Posterior cingulate gyrus (tissue), 11 donors: ENCODE results near the gene KIR2DL3.
"Not testable (repeated sequence)": the region's sequence is repeated elsewhere in the genome, so short reads cannot be mapped to it uniquely, and the experiment has no call there.

Experiments
- DNase-seq, 10 donors: peaks; one replicate each; pipeline versions ENCODE4 v3.0.0 to v3.0.0-alpha.2; 2020 to 2021; ENCODE audit warnings: mixed read lengths in 3 of 10
- intact Hi-C: fragments of 100-400 bp; cut with DNase I; formaldehyde crosslinking; loops from one replicate; pipeline ENCODE4 v1.15.1; 2023

The KIR2DL3 gene

GRCh38 chr19:54738306-54738705 lies at the start of gene KIR2DL3:
TSS of gene KIR2DL3 (plus strand) at chr19:54738513. CDS start at chr19:54738546, 33 bp downstream.
- intact Hi-C loops, DNase-seq: not testable (repeated sequence)

- DNase-seq, result no peak
- intact Hi-C loops, result no loop called here
Measured at GRCh38 chr19:54691582-54692297, 46.6 kb upstream of the KIR2DL3 start.

- DNase-seq, result no peak
- intact Hi-C loops, result no loop called here
Measured at GRCh38 chr19:54692298-54692615, 46.1 kb upstream of the KIR2DL3 start.

GRCh38 chr19:54694648-54695047 lies 43.7 kb upstream of the KIR2DL3 start:
- intact Hi-C loops, result no loop called here
- DNase-seq, result no peak

GRCh38 chr19:54696117-54696548 lies 42.2 kb upstream of the KIR2DL3 start:
- no peak for DNase-seq
- intact Hi-C loops, result no loop called here

GRCh38 chr19:54696766-54697165 lies 41.5 kb upstream of the KIR2DL3 start:
- DNase-seq, result no peak
- intact Hi-C loops, result no loop called here

GRCh38 chr19:54697716-54698115 lies 40.6 kb upstream of the KIR2DL3 start:
- intact Hi-C loops, DNase-seq: not testable (repeated sequence)

GRCh38 chr19:54704928-54705327 lies 33.4 kb upstream of the KIR2DL3 start:
- intact Hi-C loops, result no loop called here
- no peak for DNase-seq

GRCh38 chr19:54707962-54708361 lies 30.4 kb upstream of the KIR2DL3 start:
- intact Hi-C loops, result no loop called here
- no peak for DNase-seq

GRCh38 chr19:54708781-54709180 lies 29.5 kb upstream of the KIR2DL3 start:
- DNase-seq, result peak in 1 of 10 donors; percentile 22

GRCh38 chr19:54709212-54709948 lies 28.9 kb upstream of the KIR2DL3 start:
- DNase-seq, result peak in 1 of 10 donors; percentile 84
- intact Hi-C loops, result no loop called here

More at GRCh38 chr19:54708781-54709180, 29.5 kb upstream of the KIR2DL3 start:
- intact Hi-C loops, result no loop called here

GRCh38 chr19:54709956-54710355 lies 28.4 kb upstream of the KIR2DL3 start:
- DNase-seq, intact Hi-C loops: not testable (repeated sequence)

GRCh38 chr19:54724142-54724541 lies 14.2 kb upstream of the KIR2DL3 start, which contains the start of gene KIR3DL3:
TSS of gene KIR3DL3 (plus strand) at chr19:54724442. CDS start at chr19:54724497, 55 bp downstream.
- no peak for DNase-seq
- intact Hi-C loops, result no loop called here

GRCh38 chr19:54724644-54725043 lies 13.7 kb upstream of the KIR2DL3 start:
- intact Hi-C loops, result no loop called here
- no peak for DNase-seq

- intact Hi-C loops, result no loop called here
- no peak for DNase-seq
Measured at GRCh38 chr19:54725321-54725720, 13.0 kb upstream of the KIR2DL3 start.

GRCh38 chr19:54727562-54727961 lies 10.8 kb upstream of the KIR2DL3 start:
- intact Hi-C loops, result no loop called here
- DNase-seq, result no peak

GRCh38 chr19:54728167-54728566 lies 10.1 kb upstream of the KIR2DL3 start:
- intact Hi-C loops, result no loop called here

GRCh38 chr19:54729416-54730188 lies 8.7 kb upstream of the KIR2DL3 start:
- intact Hi-C loops, result no loop called here

More at GRCh38 chr19:54728167-54728566, 10.1 kb upstream of the KIR2DL3 start:
- DNase-seq, result no peak

GRCh38 chr19:54731191-54731590 lies 7.1 kb upstream of the KIR2DL3 start:
- no peak for DNase-seq
- intact Hi-C loops, result no loop called here

More at GRCh38 chr19:54729416-54730188, 8.7 kb upstream of the KIR2DL3 start:
- no peak for DNase-seq

GRCh38 chr19:54738715-54739114 lies 402 bp downstream of the KIR2DL3 start:
- intact Hi-C loops, result no loop called here
- no peak for DNase-seq
